ENCODE results near the gene PYHIN1. TPM values are rescaled to one million over a fixed set of nuclear protein-coding genes. Genes with fewer than 3 reads are reported as not detected.

Gene PYHIN1
- total and polyA plus RNA-seq, 2 of the 4 experiments (the other 2 are of a cell fraction) = not detected

DNA sequence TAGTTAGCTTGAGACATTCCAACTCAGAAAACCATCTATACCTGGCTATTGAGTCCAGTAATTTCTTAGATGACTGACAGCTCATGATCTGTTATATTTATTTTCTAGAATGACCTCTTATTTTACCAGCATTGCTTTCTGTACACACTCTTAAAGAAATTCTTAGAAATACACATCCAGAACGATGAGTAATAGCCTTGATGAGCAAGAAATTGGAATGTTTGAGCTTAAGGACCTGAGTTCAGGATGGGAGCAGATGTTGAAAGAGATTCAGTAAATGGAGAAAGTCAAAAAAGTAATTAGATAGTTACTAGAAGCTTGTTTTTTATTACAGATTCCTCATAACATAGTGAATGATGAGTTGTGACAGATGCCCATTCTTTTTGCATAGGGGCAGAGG, 11.7 kb downstream of the PYHIN1 start:
- Histone ChIP-seq H3K36me3 (ENCODE audit: control insufficient read depth, insufficient read depth, low read length) (no peaks in the 10 kb centered on the region), H2BK15ac (ENCODE audit: low read depth, low read length) (no peak overlapping the region), H2BK120ac (ENCODE audit: low read depth, low read length) (no peak overlapping the region), H3K4me3 (ENCODE audit: insufficient read depth, low read depth, low read length) (no peak overlapping the region), H3K4me2 (ENCODE audit: low read depth, low read length) (no peak overlapping the region), H3K23ac (ENCODE audit: low read depth, low read length) (no peak overlapping the region), H2AK9ac (replicated peaks; ENCODE audit: low read depth, low read length, poor library complexity) (no peak overlapping the region), H3K56ac (ENCODE audit: extremely low read depth, insufficient read depth, low read length) (no peak overlapping the region), H3K9ac (ENCODE audit: low read depth, low read length) (no peak overlapping the region), H3K27me3 (ENCODE audit: control insufficient read depth, insufficient read depth, low read length) (no peaks in the 10 kb centered on the region), H3K9me3 (ENCODE audit: control insufficient read depth, insufficient read depth, low read length) (no peaks in the 10 kb centered on the region), H3K18ac (ENCODE audit: low read depth, low read length) (no peak overlapping the region), H4K8ac (ENCODE audit: low read depth in 2 of 2, low read length in 2 of 2) (no peak overlapping the region), H4K20me1 (ENCODE audit: insufficient read depth, low read length) (no peaks in the 10 kb centered on the region), H3K4me1 (ENCODE audit: control insufficient read depth, insufficient read depth, low read length) (no peaks in the 10 kb centered on the region), H2AFZ (replicated peaks; ENCODE audit: low read length, poor library complexity) (no peak overlapping the region), H3K79me1 (ENCODE audit: low read depth in 1 of 2, low read length in 2 of 2) (no peaks in the 10 kb centered on the region), H3K9me1 (ENCODE audit: insufficient read depth, low read length) (no peaks in the 10 kb centered on the region), H4K91ac (ENCODE audit: insufficient read depth, low read depth, low read length) (no peak overlapping the region), H2AK5ac (ENCODE audit: low read depth, low read length) (no peak overlapping the region), H3K27ac (ENCODE audit: insufficient read depth, low read length) (no peak overlapping the region), H3K4ac (ENCODE audit: low read depth, low read length) (no peak overlapping the region), H3K14ac (replicated peaks; ENCODE audit: low read depth, low read length) (no peak overlapping the region), H2BK5ac (ENCODE audit: low read depth, low read length, poor library complexity, severe bottlenecking) (no peak overlapping the region), H2BK20ac (ENCODE audit: low read depth, low read length) (no peak overlapping the region), H4K5ac (ENCODE audit: low read depth, low read length) (no peak overlapping the region)
- TF ChIP-seq RCOR1 (IDR thresholded peaks at IDR 0.05; ENCODE audit: insufficient replicate concordance, low read length) = no peak
- no peak for TF ChIP-seq MAFK (IDR thresholded peaks at IDR 0.05; ENCODE audit: low read depth, low read length)
- TF ChIP-seq, protein P1, sequence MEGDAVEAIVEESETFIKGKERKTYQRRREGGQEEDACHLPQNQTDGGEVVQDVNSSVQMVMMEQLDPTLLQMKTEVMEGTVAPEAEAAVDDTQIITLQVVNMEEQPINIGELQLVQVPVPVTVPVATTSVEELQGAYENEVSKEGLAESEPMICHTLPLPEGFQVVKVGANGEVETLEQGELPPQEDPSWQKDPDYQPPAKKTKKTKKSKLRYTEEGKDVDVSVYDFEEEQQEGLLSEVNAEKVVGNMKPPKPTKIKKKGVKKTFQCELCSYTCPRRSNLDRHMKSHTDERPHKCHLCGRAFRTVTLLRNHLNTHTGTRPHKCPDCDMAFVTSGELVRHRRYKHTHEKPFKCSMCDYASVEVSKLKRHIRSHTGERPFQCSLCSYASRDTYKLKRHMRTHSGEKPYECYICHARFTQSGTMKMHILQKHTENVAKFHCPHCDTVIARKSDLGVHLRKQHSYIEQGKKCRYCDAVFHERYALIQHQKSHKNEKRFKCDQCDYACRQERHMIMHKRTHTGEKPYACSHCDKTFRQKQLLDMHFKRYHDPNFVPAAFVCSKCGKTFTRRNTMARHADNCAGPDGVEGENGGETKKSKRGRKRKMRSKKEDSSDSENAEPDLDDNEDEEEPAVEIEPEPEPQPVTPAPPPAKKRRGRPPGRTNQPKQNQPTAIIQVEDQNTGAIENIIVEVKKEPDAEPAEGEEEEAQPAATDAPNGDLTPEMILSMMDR (conservative IDR thresholded peaks at IDR 0.05; ENCODE audit: low read depth, low read length) = no peak
- no peak for TF ChIP-seq MAZ (IDR thresholded peaks at IDR 0.05; ENCODE audit: borderline replicate concordance, low read depth, low read length)
- TF ChIP-seq, protein P2, sequence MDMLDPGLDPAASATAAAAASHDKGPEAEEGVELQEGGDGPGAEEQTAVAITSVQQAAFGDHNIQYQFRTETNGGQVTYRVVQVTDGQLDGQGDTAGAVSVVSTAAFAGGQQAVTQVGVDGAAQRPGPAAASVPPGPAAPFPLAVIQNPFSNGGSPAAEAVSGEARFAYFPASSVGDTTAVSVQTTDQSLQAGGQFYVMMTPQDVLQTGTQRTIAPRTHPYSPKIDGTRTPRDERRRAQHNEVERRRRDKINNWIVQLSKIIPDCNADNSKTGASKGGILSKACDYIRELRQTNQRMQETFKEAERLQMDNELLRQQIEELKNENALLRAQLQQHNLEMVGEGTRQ (IDR thresholded peaks at IDR 0.05; ENCODE audit: low read depth, low read length) = no peak
- no peak for TF ChIP-seq RFX5 (IDR thresholded peaks at IDR 0.05; ENCODE audit: low read depth, low read length)
- TF ChIP-seq SMC3 (IDR thresholded peaks at IDR 0.05; ENCODE audit: low read depth, low read length) = no peak
- no peak for TF ChIP-seq POLR2A (IDR thresholded peaks at IDR 0.05; ENCODE audit: low read depth, low read length)
- no peak for TF ChIP-seq MXI1 (IDR thresholded peaks at IDR 0.05; ENCODE audit: borderline replicate concordance, low read depth, low read length)
- DNase-seq = peak; percentile 5
- ChIA-PET CTCF (no interaction called here), POLR2A (ENCODE audit: unreplicated experiment) (no interaction called here)
- no peak for ATAC-seq (ENCODE audit: low read depth)
- BruUV-seq (replicated peaks) = no TSS peak
- dilution Hi-C loops (cut with HindIII; ENCODE audit: low sequenced_read_pairs, unreplicated experiment) (no loop called here), intact Hi-C loops (cut with micrococcal nuclease) (no loop called here), in situ Hi-C loops (cut with MboI; ENCODE audit: low sequenced_read_pairs) (no loop called here)
- no CpG with 5 or more reads among the region's 1 CpG for WGBS, 2 experiments (ENCODE audit: extremely low coverage in 2 of 2, insufficient read length in 1 of 2)
